Upper lobe of left lung (tissue), 6 donors: Measurements from ENCODE around the gene CDC14A. TPM values are rescaled to one million over a fixed set of nuclear protein-coding genes. Genes with fewer than 3 reads are reported as not detected.

Experiments used
- ATAC-seq, 2 donors: fragments of 200-7000 bp; cut with Tn5 transposase; one replicate each; pipeline ENCODE4 v1.9.1; 2022; ENCODE audit warnings: mild to moderate bottlenecking in 2 of 2, moderate library complexity in 2 of 2; ENCODE audit not compliant: low FRiP score in 2 of 2
- DNase-seq, 2 donors: peaks; one replicate each; pipeline ENCODE4 v3.0.0-alpha.2; 2019 to 2020
- H3K27ac ChIP-seq, 4 donors: fragments of 200-600 bp; sonication (generic); one replicate each; pipeline ENCODE4 v1.5.1; 2016 to 2019
- H3K27me3 ChIP-seq, 4 donors: fragments of 200-600 bp; sonication (generic); one replicate each; pipeline ENCODE4 v1.5.1; 2017 to 2019
- H3K36me3 ChIP-seq, 4 donors: fragments of 200-600 bp; sonication (generic); one replicate each; pipeline ENCODE4 v1.5.1; 2016 to 2019
- H3K4me1 ChIP-seq, 4 donors: fragments of 200-600 bp; sonication (generic); one replicate each; pipeline ENCODE4 v1.5.1; 2018 to 2019
- H3K4me3 ChIP-seq, 4 donors: fragments of 200-600 bp; sonication (generic); one replicate each; pipeline ENCODE4 v1.5.1; 2017 to 2019; ENCODE audit warnings: mild to moderate bottlenecking in 2 of 4, moderate library complexity in 1 of 4
- H3K9me3 ChIP-seq, 4 donors: fragments of 200-600 bp; sonication (generic); one replicate each; pipeline ENCODE4 v1.5.1; 2018 to 2019
- CTCF ChIP-seq, 6 experiments: fragments of 450-650 bp in 4 of 6; fragments of 200-600 bp in 2 of 6; sonication (generic) in 2 of 6; IDR thresholded peaks; one replicate each; pipeline ENCODE4 v1.5.1; 2016 to 2019; ENCODE audit warnings: antibody characterized with exemption in 6 of 6
- EP300 ChIP-seq, 4 donors: sonication (generic); formaldehyde crosslinking; IDR thresholded peaks; one replicate each; pipeline ENCODE4 v1.5.1; 2017; ENCODE audit warnings: antibody characterized with exemption in 4 of 4, control low read depth in 2 of 4
- POLR2A ChIP-seq, 4 donors: fragments of 450-650 bp; IDR thresholded peaks; one replicate each; pipeline ENCODE4 v1.5.1; 2016 to 2017; ENCODE audit warnings: antibody characterized with exemption in 4 of 4, mild to moderate bottlenecking in 2 of 4
- POLR2AphosphoS5 ChIP-seq, 2 donors: sonication (generic); formaldehyde crosslinking; IDR thresholded peaks; one replicate each; pipeline ENCODE4 v1.5.1; 2017; ENCODE audit warnings: antibody characterized with exemption in 2 of 2
- WGBS, 2 donors: methylation state at CpG; one replicate each; pipeline ENCODE4 v1.1.5; 2017 to 2018; 5-methylcytosine and 5-hydroxymethylcytosine counted together
- total RNA-seq, 6 donors: library from RNA; depleted of rRNA in 4 of 6; stranded (reverse); fragments of >200 nt in 4 of 6; gene quantifications; one replicate each; pipeline versions ENCODE4 v1.1.0 to v1.2.1, GENCODE V29; 2016 to 2021
- donor health status: DM: no; HTN: no; CAD: no; lungs with moderate emphysema.
- donor health status: DM: no; HTN: yes; CAD: no; lungs with severe emphysema.

The CDC14A gene
- total RNA-seq, 6 donors from 2014 or later = 9.6 to 56.6 (median 22.1) TPM

- 80 to 81% methylated on average over 1 of the region's 1 CpG for WGBS, 2 donors
Observed at GRCh38 chr1:100448366-100448765, 96.1 kb downstream of the CDC14A start.

GRCh38 chr1:100449477-100449876 is 97.2 kb downstream of the CDC14A start:
- 77 to 87% methylated on average over 4 of the region's 4 CpGs for WGBS, 2 donors
- H3K4me1 ChIP-seq = peaks cover 0 to 20% (median 1%) of the 10 kb centered on the region in 4 donors

More at GRCh38 chr1:100448366-100448765, 96.1 kb downstream of the CDC14A start:
- peaks cover 0 to 7% (median 0%) of the 10 kb centered on the region in 4 donors for H3K36me3 ChIP-seq
- H3K27me3 ChIP-seq = no peaks in the 10 kb centered on the region
- peak overlapping the region in 1 of 4 donors; percentile 2 for H3K27ac ChIP-seq
- DNase-seq (no peak), ATAC-seq (no peak)
- no peaks in the 10 kb centered on the region for H3K9me3 ChIP-seq
- no peak overlapping the region for H3K4me3 ChIP-seq
- TF ChIP-seq CTCF (IDR thresholded peaks at IDR 0.05) (no peak), POLR2A (IDR thresholded peaks at IDR 0.05) (no peak), POLR2AphosphoS5 (IDR thresholded peaks at IDR 0.05) (no peak), EP300 (IDR thresholded peaks at IDR 0.05) (no peak)
- peaks cover 0 to 20% (median 4%) of the 10 kb centered on the region in 4 donors for H3K4me1 ChIP-seq

GRCh38 chr1:100452641-100453040 is 100.3 kb downstream of the CDC14A start:
- H3K27ac ChIP-seq = no peak overlapping the region

More at GRCh38 chr1:100449477-100449876, 97.2 kb downstream of the CDC14A start:
- no peak for TF ChIP-seq EP300 (IDR thresholded peaks at IDR 0.05)
- no peak for TF ChIP-seq POLR2AphosphoS5 (IDR thresholded peaks at IDR 0.05)
- TF ChIP-seq CTCF (IDR thresholded peaks at IDR 0.05) = no peak
- no peak for TF ChIP-seq POLR2A (IDR thresholded peaks at IDR 0.05)
- Histone ChIP-seq H3K27me3 (no peaks in the 10 kb centered on the region), H3K27ac (no peak overlapping the region), H3K4me3 (no peak overlapping the region), H3K9me3 (no peaks in the 10 kb centered on the region), H3K36me3 (peaks cover 0 to 7% (median 0%) of the 10 kb centered on the region in 4 donors)
- no peak for ATAC-seq
- DNase-seq = no peak

GRCh38 chr1:100455478-100456072 is 103.3 kb downstream of the CDC14A start:
- Histone ChIP-seq H3K27ac (no peak overlapping the region), H3K9me3 (no peaks in the 10 kb centered on the region), H3K4me3 (no peak overlapping the region), H3K27me3 (no peaks in the 10 kb centered on the region), H3K4me1 (peaks cover 8 to 9% (median 8%) of the 10 kb centered on the region in 4 donors), H3K36me3 (peaks cover 0 to 5% (median 0%) of the 10 kb centered on the region in 4 donors)
- no peak for DNase-seq
- ATAC-seq = no peak
- TF ChIP-seq CTCF (IDR thresholded peaks at IDR 0.05) = peak in 4 of 6 experiments; percentile 21 to 43 (median 36)
- TF ChIP-seq POLR2AphosphoS5 (IDR thresholded peaks at IDR 0.05) = no peak

More at GRCh38 chr1:100452641-100453040, 100.3 kb downstream of the CDC14A start:
- peaks cover 0 to 7% (median 0%) of the 10 kb centered on the region in 4 donors for H3K36me3 ChIP-seq
- TF ChIP-seq POLR2AphosphoS5 (IDR thresholded peaks at IDR 0.05) (no peak), EP300 (IDR thresholded peaks at IDR 0.05) (no peak), POLR2A (IDR thresholded peaks at IDR 0.05) (no peak), CTCF (IDR thresholded peaks at IDR 0.05) (no peak)
- ATAC-seq (no peak), DNase-seq (no peak)
- H3K4me1 ChIP-seq = peaks cover 0 to 15% (median 0%) of the 10 kb centered on the region in 4 donors
- 37 to 50% methylated on average over 1 of the region's 1 CpG for WGBS, 2 donors
- H3K9me3 ChIP-seq = no peaks in the 10 kb centered on the region
- no peaks in the 10 kb centered on the region for H3K27me3 ChIP-seq
- no peak overlapping the region for H3K4me3 ChIP-seq

- DNase-seq = no peak
- H3K9me3 ChIP-seq = no peaks in the 10 kb centered on the region
- H3K4me1 ChIP-seq = peaks cover 6 to 9% (median 8%) of the 10 kb centered on the region in 4 donors
- no peaks in the 10 kb centered on the region for H3K36me3 ChIP-seq
- no peak overlapping the region for H3K27ac ChIP-seq
- no peak overlapping the region for H3K4me3 ChIP-seq
- no peak for ATAC-seq
- H3K27me3 ChIP-seq = no peaks in the 10 kb centered on the region
- 86 to 91% methylated on average over 2 of the region's 2 CpGs for WGBS, 2 donors
- no peak for TF ChIP-seq CTCF (IDR thresholded peaks at IDR 0.05)
- no peak for TF ChIP-seq EP300 (IDR thresholded peaks at IDR 0.05)
- TF ChIP-seq POLR2AphosphoS5 (IDR thresholded peaks at IDR 0.05) = no peak
- TF ChIP-seq POLR2A (IDR thresholded peaks at IDR 0.05) = no peak
Observed at GRCh38 chr1:100456880-100457279, 104.6 kb downstream of the CDC14A start.
